GM18511 (cell line): Measurements from ENCODE around the gene UBTD2.
"Not testable (repeated sequence)": the region's sequence is repeated elsewhere in the genome, so short reads cannot be mapped to it uniquely, and the experiment has no call there.

Experiments
- ATAC-seq: cut with Tn5 transposase; IDR thresholded peaks from one replicate; pipeline ENCODE4 v1.9.1; 2021; ENCODE audit warnings: mild to moderate bottlenecking, moderate library complexity; ENCODE audit not compliant: unreplicated experiment

The UBTD2 gene

GRCh38 chr5:172293054-172293744 lies 9.6 kb upstream of the UBTD2 start:
- ATAC-seq = peak; percentile 93

GRCh38 chr5:172291837-172292236 lies 8.3 kb upstream of the UBTD2 start:
- not testable (repeated sequence) for ATAC-seq

GRCh38 chr5:172288465-172288864 lies 4.9 kb upstream of the UBTD2 start:
- ATAC-seq = no peak

- ATAC-seq = not testable (repeated sequence)
Observed at GRCh38 chr5:172287140-172287539, 3.6 kb upstream of the UBTD2 start.

- no peak for ATAC-seq
Observed at GRCh38 chr5:172285226-172286143, 1.9 kb upstream of the UBTD2 start.

GRCh38 chr5:172284611-172284980 lies 1.0 kb upstream of the UBTD2 start:
- no peak for ATAC-seq

GRCh38 chr5:172283862-172284610 lies 472 bp upstream of the UBTD2 start:
- peak; percentile 87 for ATAC-seq

- no peak for ATAC-seq
Observed at GRCh38 chr5:172282272-172283019, 1.1 kb downstream of the UBTD2 start.

GRCh38 chr5:172281346-172281745 lies 2.2 kb downstream of the UBTD2 start:
- no peak for ATAC-seq

- no peak for ATAC-seq
Observed at GRCh38 chr5:172280929-172281328, 2.6 kb downstream of the UBTD2 start.

GRCh38 chr5:172280317-172280716 lies 3.2 kb downstream of the UBTD2 start:
- no peak for ATAC-seq

- no peak for ATAC-seq
Observed at GRCh38 chr5:172278356-172278755, 5.2 kb downstream of the UBTD2 start.

- no peak for ATAC-seq
Observed at GRCh38 chr5:172276214-172276613, 7.3 kb downstream of the UBTD2 start.

GRCh38 chr5:172274951-172275753 lies 8.4 kb downstream of the UBTD2 start:
- ATAC-seq = no peak

GRCh38 chr5:172267943-172268342 lies 15.6 kb downstream of the UBTD2 start:
- no peak for ATAC-seq

GRCh38 chr5:172266676-172267092 lies 16.9 kb downstream of the UBTD2 start:
- ATAC-seq = no peak

- no peak for ATAC-seq
Observed at GRCh38 chr5:172266071-172266675, 17.4 kb downstream of the UBTD2 start.

- no peak for ATAC-seq
Observed at GRCh38 chr5:172264815-172265395, 18.7 kb downstream of the UBTD2 start.

GRCh38 chr5:172255444-172255843 lies 28.1 kb downstream of the UBTD2 start:
- no peak for ATAC-seq
